HEK293 (cell line): Measurements from ENCODE around the gene MAP7.

Source experiments
- CTCF ChIA-PET: fragments of 350-600 bp; formaldehyde crosslinking; extraction: SDS; loops from one replicate; lab custom pipeline; 2021; ENCODE audit warnings: antibody characterized with exemption; lab: Yijun Ruan, JAX
- POLR2A ChIA-PET: fragments of 300-600 bp; formaldehyde crosslinking; extraction: SDS; loops from one replicate; lab custom pipeline; 2020; ENCODE audit warnings: antibody characterized with exemption, inconsistent platforms; lab: Yijun Ruan, JAX
- H3K27ac ChIP-seq: fragments of 200-500 bp; sonication (Bioruptor generic); 2 replicates; pipeline ENCODE4 v1.5.1; 2014; ENCODE audit warnings: low read depth, low read length, control low read depth, inconsistent platforms; ENCODE audit errors: extremely low read depth
- H3K36me3 ChIP-seq, 2 experiments: fragments of 200-500 bp in 1 of 2; sonication (Bioruptor generic) in 1 of 2; 1 replicate in 1 of 2; 2 replicates in 1 of 2; pipeline ENCODE4 v1.5.1; 2014 to 2017; ENCODE audit warnings: inconsistent platforms in 2 of 2, low read length in 2 of 2; ENCODE audit not compliant: control insufficient read depth in 2 of 2, insufficient read depth in 1 of 2
- H3K4me1 ChIP-seq: fragments of 200-500 bp; sonication (Bioruptor generic); 2 replicates; pipeline ENCODE4 v1.5.1; 2014; ENCODE audit warnings: mild to moderate bottlenecking, low read length, inconsistent platforms; ENCODE audit not compliant: control insufficient read depth, insufficient read depth
- H3K4me3 ChIP-seq: 2 replicates; pipeline ENCODE4 v1.5.1; 2011; ENCODE audit warnings: low read depth, mild to moderate bottlenecking, control low read depth, low read length, moderate library complexity
- H3K9me3 ChIP-seq: fragments of 200-500 bp; sonication (Bioruptor generic); 2 replicates; pipeline ENCODE4 v1.5.1; 2014; ENCODE audit warnings: low read depth, low read length, inconsistent platforms; ENCODE audit not compliant: control insufficient read depth, insufficient read depth
- TCF7L2 ChIP-seq: IDR thresholded peaks from 2 replicates; pipeline ENCODE4 v1.6.1; 2011; ENCODE audit warnings: low read depth, mild to moderate bottlenecking, inconsistent platforms, low read length, moderate library complexity, borderline replicate concordance
- YY1 ChIP-seq: fragments of 450-650 bp; formaldehyde crosslinking; IDR thresholded peaks from 2 replicates; pipeline ENCODE4 v1.5.1; 2018; ENCODE audit warnings: missing biosample characterization, missing genetic modification characterization
- YY2 ChIP-seq: fragments of 450-650 bp; formaldehyde crosslinking; IDR thresholded peaks from 2 replicates; pipeline ENCODE4 v1.5.1; 2016; ENCODE audit warnings: missing biosample characterization, missing genetic modification characterization
- ZNF10 ChIP-seq: fragments of 450-650 bp; formaldehyde crosslinking; IDR thresholded peaks from 2 replicates; pipeline ENCODE4 v1.5.1; 2017; ENCODE audit warnings: missing biosample characterization, missing genetic modification characterization
- ZNF114 ChIP-seq: fragments of 450-650 bp; formaldehyde crosslinking; IDR thresholded peaks from 2 replicates; pipeline ENCODE4 v1.5.0; 2017; ENCODE audit warnings: missing biosample characterization, missing genetic modification characterization
- ZNF416 ChIP-seq: fragments of 450-650 bp; formaldehyde crosslinking; IDR thresholded peaks from 2 replicates; pipeline ENCODE4 v1.5.1; 2016; ENCODE audit warnings: missing biosample characterization, missing genetic modification characterization
- ZNF514 ChIP-seq: fragments of 450-650 bp; formaldehyde crosslinking; IDR thresholded peaks from 2 replicates; pipeline ENCODE4 v1.5.1; 2016; ENCODE audit warnings: missing biosample characterization, missing genetic modification characterization
- ZNF626 ChIP-seq: fragments of 450-650 bp; sonication (Bioruptor Pico); formaldehyde crosslinking; IDR thresholded peaks from 2 replicates; pipeline ENCODE4 v1.5.1; 2018; ENCODE audit warnings: missing biosample characterization, missing genetic modification characterization, inconsistent platforms
- ZSCAN23 ChIP-seq: fragments of 450-650 bp; formaldehyde crosslinking; IDR thresholded peaks from 2 replicates; pipeline ENCODE4 v1.5.1; 2016; ENCODE audit warnings: missing biosample characterization, missing genetic modification characterization
- TF ChIP-seq, protein P1 (sequence below): fragments of 450-650 bp; formaldehyde crosslinking; IDR thresholded peaks from 2 replicates; pipeline ENCODE4 v1.5.1; 2017; ENCODE audit warnings: missing biosample characterization, missing genetic modification characterization
- TF ChIP-seq, protein P2 (sequence below): fragments of 450-650 bp; formaldehyde crosslinking; IDR thresholded peaks from 2 replicates; pipeline ENCODE4 v1.5.1; 2016; ENCODE audit warnings: missing biosample characterization, missing genetic modification characterization, borderline replicate concordance
- TF ChIP-seq, protein P3 (sequence below): fragments of 450-650 bp; formaldehyde crosslinking; IDR thresholded peaks from 2 replicates; pipeline ENCODE4 v1.5.1; 2016; ENCODE audit warnings: missing biosample characterization, missing genetic modification characterization

The MAP7 gene

DNA sequence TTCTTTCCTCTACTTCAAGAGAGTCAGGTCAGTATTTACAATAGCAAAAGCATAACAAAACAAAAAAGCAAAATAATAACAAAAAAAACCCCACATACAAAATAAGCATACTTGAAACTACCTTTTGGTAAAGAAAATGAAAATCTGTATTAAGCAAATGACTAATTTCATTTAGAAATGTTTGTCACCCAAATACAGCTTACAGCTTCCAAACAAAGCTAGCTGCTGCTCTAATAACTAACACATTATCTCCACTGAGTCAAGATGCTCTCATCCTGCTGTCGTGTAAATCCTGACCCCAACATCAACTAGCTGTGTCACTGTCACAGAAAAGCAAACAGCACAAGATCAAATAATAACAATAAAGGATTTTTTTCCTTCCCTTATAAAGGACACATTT, 21.7 kb downstream of the MAP7 start:
- peaks cover 28% of the 10 kb centered on the region for H3K4me1 ChIP-seq
- no peak overlapping the region for H3K4me3 ChIP-seq
- ChIA-PET POLR2A (no interaction called here), CTCF (interaction anchor here (0.6 to 1.3 kb wide), 4 partner anchors 20 to 264 kb away, joined by 3 to 4 read pairs (median 4); partner anchors contain the start of gene MAP3K5)
- TF ChIP-seq ZNF10 (tag by site-specific recombination): no peak
- no peak for TF ChIP-seq TCF7L2
- TF ChIP-seq ZNF416 (tag by site-specific recombination): no peak
- TF ChIP-seq, protein P1, sequence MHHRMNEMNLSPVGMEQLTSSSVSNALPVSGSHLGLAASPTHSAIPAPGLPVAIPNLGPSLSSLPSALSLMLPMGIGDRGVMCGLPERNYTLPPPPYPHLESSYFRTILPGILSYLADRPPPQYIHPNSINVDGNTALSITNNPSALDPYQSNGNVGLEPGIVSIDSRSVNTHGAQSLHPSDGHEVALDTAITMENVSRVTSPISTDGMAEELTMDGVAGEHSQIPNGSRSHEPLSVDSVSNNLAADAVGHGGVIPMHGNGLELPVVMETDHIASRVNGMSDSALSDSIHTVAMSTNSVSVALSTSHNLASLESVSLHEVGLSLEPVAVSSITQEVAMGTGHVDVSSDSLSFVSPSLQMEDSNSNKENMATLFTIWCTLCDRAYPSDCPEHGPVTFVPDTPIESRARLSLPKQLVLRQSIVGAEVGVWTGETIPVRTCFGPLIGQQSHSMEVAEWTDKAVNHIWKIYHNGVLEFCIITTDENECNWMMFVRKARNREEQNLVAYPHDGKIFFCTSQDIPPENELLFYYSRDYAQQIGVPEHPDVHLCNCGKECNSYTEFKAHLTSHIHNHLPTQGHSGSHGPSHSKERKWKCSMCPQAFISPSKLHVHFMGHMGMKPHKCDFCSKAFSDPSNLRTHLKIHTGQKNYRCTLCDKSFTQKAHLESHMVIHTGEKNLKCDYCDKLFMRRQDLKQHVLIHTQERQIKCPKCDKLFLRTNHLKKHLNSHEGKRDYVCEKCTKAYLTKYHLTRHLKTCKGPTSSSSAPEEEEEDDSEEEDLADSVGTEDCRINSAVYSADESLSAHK (tag by site-specific recombination): peak; percentile 50; the same call in 1 of the 2 replicates
- no peak for TF ChIP-seq ZNF514 (tag by site-specific recombination)
- H3K36me3 ChIP-seq: no peaks in the 10 kb centered on the region
- H3K9me3 ChIP-seq: no peaks in the 10 kb centered on the region
- H3K27ac ChIP-seq: no peak overlapping the region

DNA sequence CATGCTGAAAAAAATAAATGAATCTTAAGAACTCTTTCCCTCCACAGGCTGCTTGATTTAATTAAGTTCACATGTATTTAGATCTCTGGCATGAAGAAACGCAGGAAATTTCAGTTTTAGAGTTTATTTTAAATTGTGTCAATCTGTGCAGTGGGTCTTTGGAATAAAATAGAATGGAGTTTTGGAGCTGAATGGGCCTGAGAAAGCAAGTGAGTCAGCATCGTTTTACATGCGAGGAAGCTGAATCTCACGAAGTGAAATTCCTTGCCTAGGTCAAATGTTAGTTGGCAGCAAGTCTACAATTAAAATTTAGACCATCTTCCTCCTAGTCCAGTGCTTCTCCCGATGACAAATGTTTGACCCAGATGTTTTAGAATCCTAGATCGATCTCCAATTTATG, 22.4 kb downstream of the MAP7 start:
- POLR2A ChIA-PET: no interaction called here
- TF ChIP-seq ZNF626 (tag by site-specific recombination) (no peak), YY1 (no peak), YY2 (tag by site-specific recombination) (no peak), ZNF114 (no peak), ZSCAN23 (tag by site-specific recombination) (no peak)
- TF ChIP-seq, protein P2, sequence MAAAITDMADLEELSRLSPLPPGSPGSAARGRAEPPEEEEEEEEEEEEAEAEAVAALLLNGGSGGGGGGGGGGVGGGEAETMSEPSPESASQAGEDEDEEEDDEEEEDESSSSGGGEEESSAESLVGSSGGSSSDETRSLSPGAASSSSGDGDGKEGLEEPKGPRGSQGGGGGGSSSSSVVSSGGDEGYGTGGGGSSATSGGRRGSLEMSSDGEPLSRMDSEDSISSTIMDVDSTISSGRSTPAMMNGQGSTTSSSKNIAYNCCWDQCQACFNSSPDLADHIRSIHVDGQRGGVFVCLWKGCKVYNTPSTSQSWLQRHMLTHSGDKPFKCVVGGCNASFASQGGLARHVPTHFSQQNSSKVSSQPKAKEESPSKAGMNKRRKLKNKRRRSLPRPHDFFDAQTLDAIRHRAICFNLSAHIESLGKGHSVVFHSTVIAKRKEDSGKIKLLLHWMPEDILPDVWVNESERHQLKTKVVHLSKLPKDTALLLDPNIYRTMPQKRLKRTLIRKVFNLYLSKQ (tag by site-specific recombination): no peak
- TF ChIP-seq, all 188 proteins: peak for 0
- H3K9me3 ChIP-seq: no peaks in the 10 kb centered on the region
- peaks cover 28% of the 10 kb centered on the region for H3K4me1 ChIP-seq
- CTCF ChIA-PET: interaction anchor here (0.6 to 1.3 kb wide), 4 partner anchors 11 to 264 kb away, joined by 3 to 4 read pairs (median 4); partner anchors contain the start of gene MAP3K5
- no peak overlapping the region for H3K4me3 ChIP-seq
- H3K27ac ChIP-seq: no peak overlapping the region
- H3K36me3 ChIP-seq: no peaks in the 10 kb centered on the region

DNA sequence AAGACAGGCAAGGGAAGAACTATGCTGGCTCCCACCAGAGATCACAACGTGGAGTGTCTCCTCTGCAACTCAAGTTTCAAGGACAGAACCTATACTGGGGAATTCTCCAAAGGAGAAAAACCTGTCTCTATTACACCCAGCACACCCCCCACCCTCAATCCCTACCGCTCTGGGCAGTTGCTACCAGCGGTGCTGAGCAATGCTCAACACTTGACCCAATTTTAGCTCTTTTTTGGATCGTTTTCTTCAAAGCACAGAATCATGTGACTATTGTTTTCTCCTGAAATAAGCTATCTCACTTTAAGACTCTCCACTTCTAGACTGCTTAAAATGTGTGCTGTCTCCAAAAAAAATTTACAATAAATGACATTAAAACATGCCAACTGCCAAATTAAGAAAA, 23.3 kb downstream of the MAP7 start:
- Histone ChIP-seq H3K4me1 (peaks cover 28% of the 10 kb centered on the region), H3K9me3 (no peaks in the 10 kb centered on the region), H3K36me3 (no peaks in the 10 kb centered on the region), H3K27ac (no peak overlapping the region), H3K4me3 (no peak overlapping the region)
- TF ChIP-seq, protein P3, sequence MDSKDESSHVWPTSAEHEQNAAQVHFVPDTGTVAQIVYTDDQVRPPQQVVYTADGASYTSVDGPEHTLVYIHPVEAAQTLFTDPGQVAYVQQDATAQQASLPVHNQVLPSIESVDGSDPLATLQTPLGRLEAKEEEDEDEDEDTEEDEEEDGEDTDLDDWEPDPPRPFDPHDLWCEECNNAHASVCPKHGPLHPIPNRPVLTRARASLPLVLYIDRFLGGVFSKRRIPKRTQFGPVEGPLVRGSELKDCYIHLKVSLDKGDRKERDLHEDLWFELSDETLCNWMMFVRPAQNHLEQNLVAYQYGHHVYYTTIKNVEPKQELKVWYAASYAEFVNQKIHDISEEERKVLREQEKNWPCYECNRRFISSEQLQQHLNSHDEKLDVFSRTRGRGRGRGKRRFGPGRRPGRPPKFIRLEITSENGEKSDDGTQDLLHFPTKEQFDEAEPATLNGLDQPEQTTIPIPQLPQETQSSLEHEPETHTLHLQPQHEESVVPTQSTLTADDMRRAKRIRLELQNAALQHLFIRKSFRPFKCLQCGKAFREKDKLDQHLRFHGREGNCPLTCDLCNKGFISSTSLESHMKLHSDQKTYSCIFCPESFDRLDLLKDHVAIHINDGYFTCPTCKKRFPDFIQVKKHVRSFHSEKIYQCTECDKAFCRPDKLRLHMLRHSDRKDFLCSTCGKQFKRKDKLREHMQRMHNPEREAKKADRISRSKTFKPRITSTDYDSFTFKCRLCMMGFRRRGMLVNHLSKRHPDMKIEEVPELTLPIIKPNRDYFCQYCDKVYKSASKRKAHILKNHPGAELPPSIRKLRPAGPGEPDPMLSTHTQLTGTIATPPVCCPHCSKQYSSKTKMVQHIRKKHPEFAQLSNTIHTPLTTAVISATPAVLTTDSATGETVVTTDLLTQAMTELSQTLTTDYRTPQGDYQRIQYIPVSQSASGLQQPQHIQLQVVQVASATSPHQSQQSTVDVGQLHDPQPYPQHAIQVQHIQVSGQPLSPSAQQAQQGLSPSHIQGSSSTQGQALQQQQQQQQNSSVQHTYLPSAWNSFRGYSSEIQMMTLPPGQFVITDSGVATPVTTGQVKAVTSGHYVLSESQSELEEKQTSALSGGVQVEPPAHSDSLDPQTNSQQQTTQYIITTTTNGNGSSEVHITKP: no peak
- ChIA-PET POLR2A (no interaction called here), CTCF (interaction anchor here (0.9 to 3.2 kb wide), 5 partner anchors 8 to 210 kb away, joined by 3 to 14 read pairs (median 3); no protein-coding TSS in a partner anchor)
